Gastrocnemius medialis (tissue), 4 donors: ENCODE data around the gene TRIM46.

Experiments
- CTCF ChIP-seq, 5 experiments: fragments of 450-650 bp in 3 of 5; fragments of 200-600 bp in 2 of 5; sonication (generic) in 2 of 5; IDR thresholded peaks in 4 of 5; conservative IDR thresholded peaks in 1 of 5; 1 replicate in 4 of 5; 2 replicates in 1 of 5; pipeline ENCODE4 v1.5.1; 2016 to 2019; ENCODE audit warnings: antibody characterized with exemption in 5 of 5, mild to moderate bottlenecking in 3 of 5, moderate library complexity in 3 of 5
- POLR2A ChIP-seq, 2 donors: fragments of 450-650 bp; IDR thresholded peaks; one replicate each; pipeline ENCODE4 v1.6.1; 2017; ENCODE audit warnings: antibody characterized with exemption in 2 of 2, mild to moderate bottlenecking in 2 of 2, moderate library complexity in 2 of 2

- TF ChIP-seq CTCF (IDR thresholded peaks at IDR 0.05 in 4 of 5, conservative IDR thresholded peaks at IDR 0.05 in 1 of 5) (no peak), POLR2A (IDR thresholded peaks at IDR 0.05) (no peak)
These were observed 3.7 kb downstream of the TRIM46 start for GRCh38 chr1:155177192-155177917.
